ENCODE data around the gene DCT.

The DCT gene

DNA sequence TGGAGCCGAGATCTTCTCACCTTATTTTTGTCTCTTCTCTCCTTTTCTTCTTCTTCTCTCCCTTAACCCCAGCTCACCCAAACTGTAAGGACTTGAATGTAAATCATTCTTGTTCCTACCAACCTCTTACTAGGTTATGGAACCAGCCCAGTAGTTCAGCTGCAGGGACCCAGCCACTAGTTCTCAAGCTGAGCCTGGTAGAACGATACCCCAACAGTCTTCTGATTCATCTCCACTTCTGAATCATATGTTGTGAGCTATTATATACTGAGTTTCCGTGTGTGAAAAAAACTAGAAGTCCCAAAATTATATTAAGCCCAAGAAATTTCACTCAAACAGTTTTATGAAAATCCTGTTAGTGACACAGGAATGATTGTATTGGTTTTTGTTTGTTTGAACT lies 67.7 kb downstream of the DCT start:
- H3K36me3 ChIP-seq (ENCODE audit: control insufficient read depth in 5 of 5, insufficient read depth in 5 of 5, low read length in 5 of 5), result no peaks in the 10 kb centered on the region
- H3K9ac ChIP-seq (ENCODE audit: low read length in 5 of 5), result no peak overlapping the region
- H3K9me3 ChIP-seq (ENCODE audit: control insufficient read depth in 5 of 5, low read length in 5 of 5), result no peaks in the 10 kb centered on the region
- peaks cover 0 to 6% (median 0%) of the 10 kb centered on the region in 5 donors for H3K4me1 ChIP-seq (ENCODE audit: control insufficient read depth in 5 of 5, insufficient read depth in 5 of 5, low read length in 5 of 5)
- H3K4me3 ChIP-seq (ENCODE audit: low read depth in 1 of 5, low read length in 5 of 5), result no peak overlapping the region
- H3K27me3 ChIP-seq (ENCODE audit: control insufficient read depth in 5 of 5, insufficient read depth in 4 of 5, low read length in 5 of 5), result peaks cover 0 to 4% (median 0%) of the 10 kb centered on the region in 5 donors
- H3K27ac ChIP-seq (ENCODE audit: low read depth, low read length), result no peak overlapping the region

DNA sequence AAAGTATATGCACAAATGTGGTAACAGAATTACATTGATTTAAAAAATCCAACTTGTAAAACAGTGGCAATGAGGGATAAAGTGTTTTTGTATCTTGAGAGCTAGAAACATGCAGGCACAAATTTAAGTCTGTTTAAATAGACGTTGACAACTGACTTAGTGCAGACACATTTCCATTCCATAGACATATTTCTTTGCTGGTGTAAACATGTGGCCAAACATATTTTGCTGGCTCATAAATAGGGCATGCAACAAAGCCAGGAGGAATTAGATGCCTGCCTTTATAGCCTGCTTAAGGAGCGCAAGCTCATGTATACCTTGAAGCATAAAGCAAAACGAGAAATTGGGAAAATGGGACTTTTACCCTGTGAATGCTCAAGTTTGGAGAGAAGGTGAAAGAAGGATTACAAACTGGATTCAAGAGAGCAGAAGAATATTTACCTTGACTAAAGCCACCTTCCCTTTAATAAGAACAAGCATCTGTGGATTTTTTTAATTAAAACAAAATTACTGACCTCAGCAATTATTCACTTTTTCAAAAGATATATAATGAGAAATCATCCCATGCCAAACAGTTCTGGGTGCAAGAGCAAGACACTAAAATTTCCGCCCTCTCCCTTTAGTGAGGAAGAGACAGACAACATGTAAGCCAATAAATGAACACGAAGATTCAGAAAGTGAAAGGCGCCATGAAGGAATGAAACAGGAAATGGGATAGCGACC lies 71.0 kb downstream of the DCT start:
- H3K27me3 ChIP-seq (ENCODE audit: control insufficient read depth in 5 of 5, insufficient read depth in 4 of 5, low read length in 5 of 5), result no peaks in the 10 kb centered on the region
- no peak overlapping the region for H3K27ac ChIP-seq (ENCODE audit: low read depth, low read length)
- H3K9me3 ChIP-seq (ENCODE audit: control insufficient read depth in 5 of 5, low read length in 5 of 5), result no peaks in the 10 kb centered on the region
- H3K4me1 ChIP-seq (ENCODE audit: control insufficient read depth in 5 of 5, insufficient read depth in 5 of 5, low read length in 5 of 5), result peaks cover 0 to 6% (median 0%) of the 10 kb centered on the region in 5 donors
- H3K36me3 ChIP-seq (ENCODE audit: control insufficient read depth in 5 of 5, insufficient read depth in 5 of 5, low read length in 5 of 5), result peaks cover 0 to 2% (median 0%) of the 10 kb centered on the region in 5 donors
- H3K9ac ChIP-seq (ENCODE audit: low read length in 5 of 5), result no peak overlapping the region
- H3K4me3 ChIP-seq (ENCODE audit: low read depth in 1 of 5, low read length in 5 of 5), result no peak overlapping the region

DNA sequence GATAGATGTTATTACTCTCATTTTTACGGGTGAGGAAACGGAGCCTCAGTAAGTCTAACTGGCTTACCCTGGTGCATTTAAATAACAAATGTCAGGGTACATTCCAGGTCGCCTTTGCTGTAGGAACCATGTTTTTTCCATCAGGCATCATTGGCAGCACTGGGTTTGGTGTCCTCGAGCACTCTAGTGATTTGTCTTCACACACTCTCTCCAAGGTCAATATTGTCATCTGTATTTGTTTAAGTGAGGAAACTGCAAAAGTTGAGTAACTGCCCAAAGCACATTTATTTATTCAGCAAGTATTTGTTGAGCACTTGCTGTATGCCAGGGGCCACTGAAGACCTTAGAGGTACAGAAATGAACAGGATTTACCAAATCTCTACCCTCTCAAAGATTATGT lies 78.6 kb downstream of the DCT start:
- Histone ChIP-seq H3K9ac (ENCODE audit: low read length in 5 of 5) (no peak overlapping the region), H3K27me3 (ENCODE audit: control insufficient read depth in 5 of 5, insufficient read depth in 4 of 5, low read length in 5 of 5) (no peaks in the 10 kb centered on the region), H3K9me3 (ENCODE audit: control insufficient read depth in 5 of 5, low read length in 5 of 5) (no peaks in the 10 kb centered on the region), H3K27ac (ENCODE audit: low read depth, low read length) (no peak overlapping the region), H3K4me3 (ENCODE audit: low read depth in 1 of 5, low read length in 5 of 5) (no peak overlapping the region), H3K36me3 (ENCODE audit: control insufficient read depth in 5 of 5, insufficient read depth in 5 of 5, low read length in 5 of 5) (peaks cover 0 to 6% (median 0%) of the 10 kb centered on the region in 5 donors), H3K4me1 (ENCODE audit: control insufficient read depth in 5 of 5, insufficient read depth in 5 of 5, low read length in 5 of 5) (no peaks in the 10 kb centered on the region)

DNA sequence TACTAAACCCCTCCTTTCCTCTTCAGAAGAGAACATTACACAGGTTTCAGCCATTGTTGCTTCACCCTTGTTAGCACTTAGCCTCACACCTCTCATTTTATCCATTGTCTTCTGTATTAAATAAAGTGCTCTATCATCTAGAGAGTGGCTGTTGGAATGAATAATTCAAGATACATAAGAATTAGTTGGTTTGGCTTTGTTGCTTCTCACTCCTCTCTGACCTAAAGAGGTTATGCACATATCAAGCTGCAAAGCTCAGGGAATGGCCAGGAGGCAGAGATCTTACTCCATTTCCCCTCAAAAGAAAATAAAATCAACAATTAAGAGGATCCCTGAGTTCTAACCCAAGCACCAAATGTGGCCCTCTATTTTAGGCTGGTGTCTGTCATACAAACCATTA lies 79.7 kb downstream of the DCT start:
- no peaks in the 10 kb centered on the region for H3K4me1 ChIP-seq (ENCODE audit: control insufficient read depth in 5 of 5, insufficient read depth in 5 of 5, low read length in 5 of 5)
- H3K9ac ChIP-seq (ENCODE audit: low read length in 5 of 5), result no peak overlapping the region
- H3K4me3 ChIP-seq (ENCODE audit: low read depth in 1 of 5, low read length in 5 of 5), result no peak overlapping the region
- no peaks in the 10 kb centered on the region for H3K9me3 ChIP-seq (ENCODE audit: control insufficient read depth in 5 of 5, low read length in 5 of 5)
- H3K27ac ChIP-seq (ENCODE audit: low read depth, low read length), result no peak overlapping the region
- H3K27me3 ChIP-seq (ENCODE audit: control insufficient read depth in 5 of 5, insufficient read depth in 4 of 5, low read length in 5 of 5), result no peaks in the 10 kb centered on the region
- peaks cover 0 to 6% (median 0%) of the 10 kb centered on the region in 5 donors for H3K36me3 ChIP-seq (ENCODE audit: control insufficient read depth in 5 of 5, insufficient read depth in 5 of 5, low read length in 5 of 5)

DNA sequence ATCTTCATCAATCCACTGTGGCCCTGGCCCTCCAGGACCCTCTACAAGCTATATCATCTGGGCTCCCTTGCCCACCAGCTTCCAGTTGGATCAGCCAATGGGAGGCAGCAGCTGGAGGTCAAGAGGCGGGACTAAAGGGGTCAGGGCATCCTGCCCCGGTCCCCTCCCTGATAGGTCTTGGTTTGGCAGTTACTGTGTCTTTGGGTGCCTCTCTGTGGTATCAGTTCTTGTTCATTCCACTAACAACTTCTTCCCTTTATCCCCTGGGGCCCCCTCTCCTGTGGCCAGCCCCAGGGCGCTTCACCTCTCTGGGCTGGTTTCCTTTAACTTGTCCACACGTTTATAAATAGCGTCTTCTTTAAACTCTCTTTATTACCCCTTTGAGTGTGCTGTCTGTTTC lies 83.6 kb downstream of the DCT start:
- H3K9me3 ChIP-seq (ENCODE audit: control insufficient read depth in 5 of 5, low read length in 5 of 5), result no peaks in the 10 kb centered on the region
- H3K9ac ChIP-seq (ENCODE audit: low read length in 5 of 5), result no peak overlapping the region
- H3K27ac ChIP-seq (ENCODE audit: low read depth, low read length), result no peak overlapping the region
- no peaks in the 10 kb centered on the region for H3K4me1 ChIP-seq (ENCODE audit: control insufficient read depth in 5 of 5, insufficient read depth in 5 of 5, low read length in 5 of 5)
- no peaks in the 10 kb centered on the region for H3K27me3 ChIP-seq (ENCODE audit: control insufficient read depth in 5 of 5, insufficient read depth in 4 of 5, low read length in 5 of 5)
- peaks cover 0 to 4% (median 0%) of the 10 kb centered on the region in 5 donors for H3K36me3 ChIP-seq (ENCODE audit: control insufficient read depth in 5 of 5, insufficient read depth in 5 of 5, low read length in 5 of 5)
- no peak overlapping the region for H3K4me3 ChIP-seq (ENCODE audit: low read depth in 1 of 5, low read length in 5 of 5)

DNA sequence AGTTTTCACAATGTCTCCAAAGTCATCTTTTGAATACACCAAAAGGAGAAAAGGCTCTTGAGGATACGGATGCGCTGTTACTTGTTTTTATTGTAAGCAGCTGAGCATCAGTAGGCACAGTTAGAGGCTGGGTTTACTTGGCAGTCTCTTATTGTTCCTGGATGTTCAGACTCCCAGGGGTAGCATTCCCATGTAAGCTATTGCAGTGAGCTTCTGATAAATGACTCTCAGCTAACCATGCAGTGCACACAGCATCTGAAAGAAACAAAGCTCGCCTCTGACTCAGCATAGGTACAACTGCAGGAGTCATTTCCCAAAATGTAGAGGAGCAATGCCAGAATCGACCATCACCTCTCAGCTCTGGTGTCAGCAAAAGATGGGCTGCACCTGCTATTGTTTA lies 84.8 kb downstream of the DCT start:
- no peaks in the 10 kb centered on the region for H3K9me3 ChIP-seq (ENCODE audit: control insufficient read depth in 5 of 5, low read length in 5 of 5)
- peaks cover 0 to 4% (median 0%) of the 10 kb centered on the region in 5 donors for H3K36me3 ChIP-seq (ENCODE audit: control insufficient read depth in 5 of 5, insufficient read depth in 5 of 5, low read length in 5 of 5)

DNA sequence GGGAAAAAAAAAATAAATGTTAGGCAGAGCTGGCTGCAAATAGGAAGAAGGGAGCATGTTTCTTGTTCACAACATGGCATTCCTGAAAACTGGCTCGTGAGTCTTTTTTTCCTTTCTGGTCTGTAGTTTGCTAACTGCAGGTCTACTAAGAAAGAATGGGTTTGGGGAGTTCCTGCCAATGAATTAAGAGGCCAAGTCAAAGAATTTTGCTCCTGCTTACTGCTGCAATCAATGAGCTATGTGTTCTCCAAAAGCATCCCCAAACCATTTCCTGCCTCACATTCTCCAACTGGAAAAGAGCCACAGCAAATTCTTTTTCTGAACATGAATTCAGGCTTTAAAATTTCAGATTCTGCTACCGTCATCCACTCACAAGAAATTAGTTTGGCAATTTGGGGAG lies 88.6 kb downstream of the DCT start:
- no peaks in the 10 kb centered on the region for H3K4me1 ChIP-seq (ENCODE audit: control insufficient read depth in 5 of 5, insufficient read depth in 5 of 5, low read length in 5 of 5)
- H3K27me3 ChIP-seq (ENCODE audit: control insufficient read depth in 5 of 5, insufficient read depth in 4 of 5, low read length in 5 of 5), result no peaks in the 10 kb centered on the region
- H3K36me3 ChIP-seq (ENCODE audit: control insufficient read depth in 5 of 5, insufficient read depth in 5 of 5, low read length in 5 of 5), result no peaks in the 10 kb centered on the region
- no peak overlapping the region for H3K27ac ChIP-seq (ENCODE audit: low read depth, low read length)
- no peak overlapping the region for H3K4me3 ChIP-seq (ENCODE audit: low read depth in 1 of 5, low read length in 5 of 5)
- no peaks in the 10 kb centered on the region for H3K9me3 ChIP-seq (ENCODE audit: control insufficient read depth in 5 of 5, low read length in 5 of 5)
- no peak overlapping the region for H3K9ac ChIP-seq (ENCODE audit: low read length in 5 of 5)

More for the DNA sequence above, 84.8 kb downstream of the DCT start:
- Histone ChIP-seq H3K9ac (ENCODE audit: low read length in 5 of 5) (no peak overlapping the region), H3K27me3 (ENCODE audit: control insufficient read depth in 5 of 5, insufficient read depth in 4 of 5, low read length in 5 of 5) (no peaks in the 10 kb centered on the region), H3K4me3 (ENCODE audit: low read depth in 1 of 5, low read length in 5 of 5) (no peak overlapping the region), H3K27ac (ENCODE audit: low read depth, low read length) (no peak overlapping the region), H3K4me1 (ENCODE audit: control insufficient read depth in 5 of 5, insufficient read depth in 5 of 5, low read length in 5 of 5) (no peaks in the 10 kb centered on the region)

DNA sequence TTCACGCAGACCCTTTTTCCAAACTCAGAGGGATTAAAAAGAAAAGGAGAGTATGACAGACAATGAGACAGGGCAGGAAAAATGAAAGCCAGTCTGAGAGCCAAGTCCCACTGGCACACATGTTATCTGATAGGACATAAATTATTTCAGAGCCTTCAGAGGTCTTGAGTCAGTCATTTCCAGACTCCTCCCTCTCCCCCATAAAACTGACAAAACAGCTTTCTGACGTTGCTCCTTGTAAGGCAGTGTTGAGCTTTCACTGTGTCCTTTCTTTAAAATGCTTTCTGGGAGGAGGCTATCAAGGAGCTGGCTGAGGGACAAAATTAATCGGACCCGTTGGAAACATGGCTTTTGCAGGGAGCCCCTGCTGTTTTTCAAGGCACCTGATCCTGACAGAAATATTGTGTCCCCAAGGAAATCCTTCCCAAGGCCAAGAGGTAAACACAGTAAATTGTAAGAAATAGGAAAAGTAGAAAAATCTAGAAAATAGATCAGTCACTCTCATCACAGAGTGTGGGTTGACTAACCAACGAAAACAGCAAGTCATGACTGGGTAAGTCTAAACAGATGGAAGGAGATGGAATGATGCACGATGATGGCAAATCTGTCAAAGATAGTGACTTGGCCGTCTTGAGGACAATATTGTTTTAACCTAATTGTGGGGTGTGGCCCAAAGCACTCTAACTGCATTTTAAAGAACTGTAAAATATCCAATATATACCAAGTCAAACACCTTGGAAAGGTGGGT lies 89.7 kb downstream of the DCT start:
- Histone ChIP-seq H3K9ac (ENCODE audit: low read length in 5 of 5) (no peak overlapping the region), H3K4me3 (ENCODE audit: low read depth in 1 of 5, low read length in 5 of 5) (no peak overlapping the region), H3K27me3 (ENCODE audit: control insufficient read depth in 5 of 5, insufficient read depth in 4 of 5, low read length in 5 of 5) (no peaks in the 10 kb centered on the region), H3K9me3 (ENCODE audit: control insufficient read depth in 5 of 5, low read length in 5 of 5) (no peaks in the 10 kb centered on the region), H3K4me1 (ENCODE audit: control insufficient read depth in 5 of 5, insufficient read depth in 5 of 5, low read length in 5 of 5) (no peaks in the 10 kb centered on the region), H3K27ac (ENCODE audit: low read depth, low read length) (no peak overlapping the region), H3K36me3 (ENCODE audit: control insufficient read depth in 5 of 5, insufficient read depth in 5 of 5, low read length in 5 of 5) (no peaks in the 10 kb centered on the region)

DNA sequence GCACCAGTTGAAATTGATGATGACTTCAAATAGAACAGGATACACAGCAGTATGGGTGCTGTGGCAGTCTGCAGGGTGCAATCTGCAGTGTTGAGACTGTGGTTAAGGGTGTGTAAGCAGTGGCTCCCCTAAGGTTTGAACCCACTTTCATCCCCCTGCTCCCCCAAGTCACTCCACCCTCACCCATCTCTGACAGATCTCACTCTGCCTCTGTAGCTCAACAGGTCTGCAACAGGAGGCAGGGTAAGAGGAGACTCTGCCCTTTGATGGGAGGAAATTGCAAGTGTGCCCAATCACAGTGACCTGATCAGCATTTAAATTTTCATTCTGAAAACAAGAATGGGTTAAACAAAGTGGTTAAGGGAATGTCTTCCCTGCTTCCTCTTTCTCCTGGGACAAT lies 92.4 kb downstream of the DCT start:
- H3K4me1 ChIP-seq (ENCODE audit: control insufficient read depth in 5 of 5, insufficient read depth in 5 of 5, low read length in 5 of 5), result no peaks in the 10 kb centered on the region
- H3K9ac ChIP-seq (ENCODE audit: low read length in 5 of 5), result no peak overlapping the region
- no peaks in the 10 kb centered on the region for H3K27me3 ChIP-seq (ENCODE audit: control insufficient read depth in 5 of 5, insufficient read depth in 4 of 5, low read length in 5 of 5)
- no peak overlapping the region for H3K4me3 ChIP-seq (ENCODE audit: low read depth in 1 of 5, low read length in 5 of 5)
- no peaks in the 10 kb centered on the region for H3K9me3 ChIP-seq (ENCODE audit: control insufficient read depth in 5 of 5, low read length in 5 of 5)
- H3K27ac ChIP-seq (ENCODE audit: low read depth, low read length), result no peak overlapping the region
- H3K36me3 ChIP-seq (ENCODE audit: control insufficient read depth in 5 of 5, insufficient read depth in 5 of 5, low read length in 5 of 5), result no peaks in the 10 kb centered on the region
